Caco-2 (cell line): ENCODE data around the gene ADRA2C. TPM values are rescaled to one million over a fixed set of nuclear protein-coding genes. Genes with fewer than 3 reads are reported as not detected.

Experiments used
- BruUV-seq: library from RNA; stranded (reverse); fragments of 400-500 nt; replicated peaks from 2 replicates; lab custom pipeline; 2021; lab: Mats Ljungman, UMichigan
- CTCF ChIA-PET: fragments of 300-600 bp; sonication (Branson Sonifier 250); formaldehyde crosslinking; loops from one replicate; lab custom pipeline; 2022; ENCODE audit warnings: antibody characterized with exemption; lab: Charles Lee
- POLR2A ChIA-PET: fragments of 300-600 bp; sonication (Branson Sonifier 250); formaldehyde crosslinking; loops from one replicate; lab custom pipeline; 2022; ENCODE audit warnings: antibody characterized with exemption; lab: Charles Lee
- DNase-seq, 2 experiments: peaks; one replicate each; pipeline versions ENCODE4 v3.0.0 to v3.0.0-alpha.2; 2020 to 2022
- H3K27me3 ChIP-seq: replicated peaks from 2 replicates; pipeline ENCODE4 v1.6.0; 2011; ENCODE audit warnings: low read length; ENCODE audit not compliant: control insufficient read depth, insufficient read depth
- H3K36me3 ChIP-seq: 2 replicates; pipeline ENCODE4 v1.5.1; 2011; ENCODE audit warnings: low read length; ENCODE audit not compliant: control insufficient read depth, insufficient read depth
- H3K4me1 ChIP-seq: fragments of 250-450 bp; sonication (Bioruptor Pico); 2 replicates; pipeline ENCODE4 v1.5.1; 2020; ENCODE audit warnings: mild to moderate bottlenecking
- H3K4me3 ChIP-seq: 2 replicates; pipeline ENCODE4 v1.5.1; 2011; ENCODE audit warnings: low read depth, mild to moderate bottlenecking, control low read depth, low read length
- H3K9me3 ChIP-seq: fragments of 250-450 bp; sonication (Bioruptor Pico); 2 replicates; pipeline ENCODE4 v1.5.1; 2020; ENCODE audit warnings: mild to moderate bottlenecking, moderate library complexity
- H3K27ac Mint-ChIP-seq: one replicate; pipeline ENCODE4 v1.8.0; 2022; ENCODE audit warnings: mixed read lengths; ENCODE audit not compliant: unreplicated experiment
- H3K27me3 Mint-ChIP-seq: one replicate; pipeline ENCODE4 v1.8.0; 2022; ENCODE audit warnings: mixed read lengths; ENCODE audit not compliant: insufficient read depth, unreplicated experiment
- H3K36me3 Mint-ChIP-seq: one replicate; pipeline ENCODE4 v1.8.0; 2022; ENCODE audit warnings: mild to moderate bottlenecking, mixed read lengths; ENCODE audit not compliant: insufficient read depth, unreplicated experiment
- H3K4me1 Mint-ChIP-seq: one replicate; pipeline ENCODE4 v1.8.0; 2022; ENCODE audit warnings: low read depth, mixed read lengths; ENCODE audit not compliant: unreplicated experiment
- H3K4me3 Mint-ChIP-seq: one replicate; pipeline ENCODE4 v1.8.0; 2022; ENCODE audit warnings: mild to moderate bottlenecking, moderate library complexity, mixed read lengths; ENCODE audit not compliant: unreplicated experiment
- H3K9me3 Mint-ChIP-seq: one replicate; pipeline ENCODE4 v1.8.0; 2022; ENCODE audit warnings: mixed read lengths; ENCODE audit not compliant: unreplicated experiment
- CTCF ChIP-seq, 2 experiments: fragments of 200-600 bp in 1 of 2; IDR thresholded peaks; 1 replicate in 1 of 2; 2 replicates in 1 of 2; pipeline versions ENCODE4 v1.5.1 to v1.8.0; 2011 to 2022; ENCODE audit warnings: antibody characterized with exemption in 1 of 2, control low read depth in 1 of 2, inconsistent platforms in 1 of 2, low read depth in 1 of 2, low read length in 1 of 2, mild to moderate bottlenecking in 1 of 2, moderate library complexity in 1 of 2; ENCODE audit not compliant: insufficient read depth in 1 of 2, severe bottlenecking in 1 of 2, unreplicated experiment in 1 of 2
- intact Hi-C: fragments of 100-400 bp; cut with micrococcal nuclease; formaldehyde crosslinking; loops from one replicate; pipeline ENCODE4 v1.10.0; 2022; ENCODE audit not compliant: unreplicated experiment
- total RNA-seq: library from RNA; stranded (reverse); gene quantifications from 2 replicates; pipeline ENCODE4 v1.2.3, GENCODE V29; 2022

The ADRA2C gene
- total RNA-seq, 1 experiment from 2014 or later = 11.7 TPM

- no peaks in the 10 kb centered on the region for H3K9me3 Mint-ChIP-seq
- H3K4me3 Mint-ChIP-seq = no peak overlapping the region
- no peak for DNase-seq
- peaks cover 2% of the 10 kb centered on the region for H3K27me3 Mint-ChIP-seq
- POLR2A ChIA-PET = no interaction called here
- peaks cover 6% of the 10 kb centered on the region for H3K36me3 Mint-ChIP-seq
- H3K4me1 Mint-ChIP-seq = no peaks in the 10 kb centered on the region
- intact Hi-C loops = no loop called here
- no peak overlapping the region for H3K27ac Mint-ChIP-seq
- CTCF ChIA-PET = interaction anchor here (0.6 to 1.6 kb wide), 2 partner anchors 105 to 109 kb away, joined by 3 to 5 read pairs; no protein-coding TSS in a partner anchor
- no peaks in the 10 kb centered on the region for H3K4me1 ChIP-seq
- no peak for TF ChIP-seq CTCF (IDR thresholded peaks at IDR 0.05; ENCODE audit: insufficient read depth in 1 of 2, low read depth in 1 of 2, low read length in 1 of 2, severe bottlenecking in 1 of 2, unreplicated experiment in 1 of 2)
- no peaks in the 10 kb centered on the region for H3K36me3 ChIP-seq
- no peak overlapping the region for H3K4me3 ChIP-seq
- BruUV-seq = no TSS peak
- no peaks in the 10 kb centered on the region for H3K9me3 ChIP-seq
- H3K27me3 ChIP-seq = no peaks in the 10 kb centered on the region
Observed at GRCh38 chr4:3771164-3771809, 5.1 kb downstream of the ADRA2C start.

- DNase-seq = no peak
- H3K27ac Mint-ChIP-seq = no peak overlapping the region
- intact Hi-C loops = no loop called here
- no TSS peak for BruUV-seq
- Histone ChIP-seq H3K4me1 (no peaks in the 10 kb centered on the region), H3K9me3 (no peaks in the 10 kb centered on the region), H3K4me3 (no peak overlapping the region), H3K36me3 (no peaks in the 10 kb centered on the region), H3K27me3 (no peaks in the 10 kb centered on the region)
- POLR2A ChIA-PET = no interaction called here
- TF ChIP-seq CTCF (IDR thresholded peaks at IDR 0.05; ENCODE audit: insufficient read depth in 1 of 2, low read depth in 1 of 2, low read length in 1 of 2, severe bottlenecking in 1 of 2, unreplicated experiment in 1 of 2) = no peak
- CTCF ChIA-PET = interaction anchor here (1.6 kb wide), 1 partner anchor 109 kb away, joined by 5 read pairs; no protein-coding TSS in a partner anchor
- H3K4me3 Mint-ChIP-seq = no peak overlapping the region
- no peaks in the 10 kb centered on the region for H3K9me3 Mint-ChIP-seq
- H3K27me3 Mint-ChIP-seq = peaks cover 2% of the 10 kb centered on the region
- H3K36me3 Mint-ChIP-seq = peaks cover 6% of the 10 kb centered on the region
- no peaks in the 10 kb centered on the region for H3K4me1 Mint-ChIP-seq
Observed at GRCh38 chr4:3771939-3772495, 5.8 kb downstream of the ADRA2C start.

- no peaks in the 10 kb centered on the region for H3K36me3 ChIP-seq
- Mint-ChIP-seq H3K4me1 (no peaks in the 10 kb centered on the region), H3K4me3 (no peak overlapping the region), H3K27me3 (peaks cover 1% of the 10 kb centered on the region), H3K27ac (no peak overlapping the region), H3K36me3 (peaks cover 3% of the 10 kb centered on the region), H3K9me3 (no peaks in the 10 kb centered on the region)
- H3K4me3 ChIP-seq = no peak overlapping the region
- BruUV-seq = no TSS peak
- H3K9me3 ChIP-seq = no peaks in the 10 kb centered on the region
- TF ChIP-seq CTCF (IDR thresholded peaks at IDR 0.05; ENCODE audit: insufficient read depth in 1 of 2, low read depth in 1 of 2, low read length in 1 of 2, severe bottlenecking in 1 of 2, unreplicated experiment in 1 of 2) = no peak
- H3K4me1 ChIP-seq = no peaks in the 10 kb centered on the region
- no peaks in the 10 kb centered on the region for H3K27me3 ChIP-seq
- ChIA-PET CTCF (interaction anchor here (0.5 kb wide), 1 partner anchor 181 kb away, joined by 3 read pairs; no protein-coding TSS in a partner anchor), POLR2A (no interaction called here)
- DNase-seq = no peak
- intact Hi-C loops = no loop called here
Observed at GRCh38 chr4:3772632-3773031, 6.4 kb downstream of the ADRA2C start.
